NCI-H510A treated with DMSO at 0.1 percent for 48 hours (cell line): ENCODE results near the gene HSPA2.
"Not testable (repeated sequence)": the region's sequence is repeated elsewhere in the genome, so short reads cannot be mapped to it uniquely, and the experiment has no call there.

Experiments
- DNase-seq: peaks from one replicate; lab custom pipeline; 2025; lab: John Stamatoyannopoulos, UW

Gene HSPA2

DNA sequence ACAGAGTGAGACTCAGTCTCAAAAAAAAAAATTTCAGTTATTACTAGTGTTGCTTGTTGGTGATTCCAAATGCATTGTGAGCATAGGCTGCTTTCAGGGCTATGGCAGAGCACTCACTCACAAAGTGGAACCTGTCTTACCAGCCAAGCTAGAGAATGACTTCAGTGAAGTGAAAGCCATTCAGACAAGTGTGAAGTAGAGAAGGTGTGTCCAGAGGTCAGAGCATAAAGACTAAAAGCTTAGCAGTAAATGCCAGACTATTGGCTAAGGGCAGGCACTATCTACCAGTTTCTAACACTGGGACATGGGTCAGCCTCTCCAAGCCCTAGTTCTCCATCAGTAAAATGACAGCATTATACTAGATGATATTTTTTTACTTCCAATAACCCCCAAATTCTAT is 21.9 kb downstream of the HSPA2 start:
- DNase-seq = no peak

GRCh38 chr14:64563696-64564095 is 23.2 kb downstream of the HSPA2 start:
- no peak for DNase-seq

GRCh38 chr14:64566651-64567122 is 26.1 kb downstream of the HSPA2 start:
- DNase-seq = no peak

- no peak for DNase-seq
Measured at GRCh38 chr14:64569138-64569631, 28.6 kb downstream of the HSPA2 start.

DNA sequence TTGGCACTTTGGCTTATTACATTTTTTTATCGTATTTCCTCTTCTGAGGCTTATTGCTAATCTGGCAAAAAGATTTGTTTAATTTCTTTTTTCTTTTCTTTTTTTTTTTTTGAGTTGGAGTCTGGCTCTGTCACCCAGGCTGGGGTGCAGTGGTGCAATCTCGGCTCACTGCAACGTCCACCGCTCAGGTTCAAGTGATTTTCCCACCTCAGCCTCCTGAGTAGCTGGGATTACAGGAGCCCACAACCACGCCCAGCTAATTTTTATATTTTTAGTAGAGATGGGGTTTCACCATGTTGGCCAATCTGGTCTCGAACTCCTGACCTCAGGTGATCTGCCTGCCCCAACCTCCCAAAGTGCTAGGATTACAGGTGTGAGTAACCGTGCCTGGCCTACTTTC is 29.1 kb downstream of the HSPA2 start:
- not testable (repeated sequence) for DNase-seq

DNA sequence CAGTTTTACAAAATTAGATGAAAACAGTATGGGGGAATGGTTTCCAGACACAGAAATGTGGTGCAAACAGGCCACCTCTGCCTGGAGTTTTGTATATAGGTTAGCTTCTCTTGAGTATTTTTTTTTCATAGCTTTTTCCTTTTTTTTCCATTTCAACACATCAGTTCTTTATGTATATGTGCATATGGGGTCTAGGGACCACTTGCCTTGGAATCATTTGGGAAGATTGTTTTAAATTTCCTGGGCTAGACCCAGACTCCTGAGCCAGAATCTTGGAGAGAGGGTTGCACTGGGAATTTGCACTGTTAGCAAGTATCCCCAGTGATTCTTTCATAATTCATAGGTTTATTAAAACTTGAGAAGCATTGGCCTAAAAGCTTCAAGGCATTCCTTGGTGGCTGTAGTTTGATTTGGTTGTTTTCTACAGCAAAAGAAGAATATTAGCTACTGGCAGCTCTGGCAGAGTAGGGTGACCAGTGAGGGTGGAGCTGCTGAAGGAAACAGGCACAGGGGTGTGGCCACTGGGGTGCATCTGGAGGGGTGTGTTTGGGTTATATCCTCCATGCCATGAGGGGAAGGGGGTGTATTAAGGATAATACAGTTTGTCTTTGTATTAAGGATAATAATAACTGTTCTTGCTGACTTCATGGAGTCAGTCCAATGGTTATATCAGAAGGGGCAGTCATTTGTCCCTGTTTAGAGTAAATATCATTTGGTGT is 32.0 kb downstream of the HSPA2 start:
- no peak for DNase-seq

DNA sequence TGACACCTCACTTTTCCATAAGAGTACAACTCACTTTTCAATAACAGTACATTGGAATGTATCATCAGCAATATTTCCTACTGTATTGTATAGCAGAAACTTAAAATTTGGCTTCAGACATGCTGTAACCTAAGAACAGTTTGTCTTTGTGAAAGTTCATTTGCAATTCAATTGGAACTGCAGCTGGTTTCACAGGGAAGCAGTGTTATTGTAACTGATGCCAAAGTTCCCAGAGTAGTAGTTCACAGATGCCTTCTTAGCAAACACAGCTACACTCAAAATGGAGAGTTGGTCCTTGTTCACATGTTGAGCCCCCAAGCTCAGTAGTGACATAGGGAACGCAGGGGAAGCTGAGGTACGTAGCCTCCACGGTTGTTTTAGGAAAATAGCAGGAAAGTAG is 32.6 kb downstream of the HSPA2 start:
- DNase-seq = no peak

GRCh38 chr14:64574371-64575107 is 34.0 kb downstream of the HSPA2 start:
- no peak for DNase-seq

GRCh38 chr14:64577211-64577610 is 36.7 kb downstream of the HSPA2 start:
- DNase-seq = no peak

- DNase-seq = no peak
Measured at GRCh38 chr14:64580467-64580866, 39.9 kb downstream of the HSPA2 start.

DNA sequence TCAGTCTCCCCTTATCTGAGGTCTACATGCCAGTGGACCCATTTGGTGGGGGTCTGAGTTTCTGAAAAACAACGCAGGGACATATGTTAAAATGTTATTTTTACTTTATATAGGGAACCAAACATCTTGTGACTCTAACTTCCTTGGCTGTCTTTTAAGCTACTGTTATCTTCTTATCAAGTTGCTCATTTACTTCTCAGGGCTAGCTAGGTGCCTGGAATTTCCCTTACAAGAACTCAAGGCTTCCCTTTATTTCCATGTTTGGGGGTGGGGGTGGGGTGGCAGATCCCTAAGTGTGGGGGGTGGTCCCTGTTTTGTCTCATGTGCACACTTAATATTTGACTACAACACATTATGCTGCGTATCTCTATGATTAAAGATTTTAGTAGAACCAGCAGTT is 40.8 kb downstream of the HSPA2 start:
- no peak for DNase-seq

DNA sequence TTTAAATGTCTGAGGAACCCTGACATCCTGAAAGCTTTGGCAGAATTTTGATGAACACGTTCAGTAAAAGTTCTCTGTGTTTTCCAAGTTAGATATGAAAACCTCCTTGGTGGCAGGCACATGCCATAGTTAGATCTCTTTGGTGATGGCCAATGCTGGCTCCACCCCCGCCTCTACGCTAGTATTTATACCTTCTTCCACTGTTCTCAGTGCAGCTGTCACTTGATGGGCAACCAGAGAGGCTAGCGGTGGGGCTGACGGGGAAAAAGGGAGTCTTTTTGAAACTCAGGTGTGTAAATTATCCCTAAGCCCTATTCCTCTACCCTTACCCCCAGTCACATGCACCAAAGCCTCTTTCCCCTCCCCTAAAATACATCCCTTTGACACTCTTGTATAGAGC is 41.3 kb downstream of the HSPA2 start:
- DNase-seq = no peak

DNA sequence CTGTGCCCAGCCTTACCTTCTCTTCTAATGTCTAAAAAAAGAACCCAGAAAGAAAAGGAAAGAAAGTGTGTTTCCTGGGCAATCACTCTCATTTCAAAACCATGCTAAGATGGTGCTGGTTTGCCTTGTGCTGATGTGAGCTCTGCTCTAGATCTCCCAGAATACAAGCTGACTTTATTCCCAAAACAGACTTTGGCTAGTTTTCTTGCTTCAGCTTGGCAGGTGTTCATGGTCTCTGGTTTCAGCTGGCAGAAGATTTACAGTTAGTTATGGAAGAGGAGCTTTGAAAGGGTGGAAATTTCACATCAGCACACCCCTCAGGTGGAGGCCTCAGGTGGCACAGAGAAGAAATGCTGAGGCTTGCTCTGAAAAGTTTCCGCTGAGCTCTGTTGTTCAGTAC is 43.6 kb downstream of the HSPA2 start:
- DNase-seq = no peak

GRCh38 chr14:64591809-64592208 is 51.3 kb downstream of the HSPA2 start:
- DNase-seq = no peak
